HT1080 (cell line): Measurements from ENCODE around the gene KIF12. TPM values are rescaled to one million over a fixed set of nuclear protein-coding genes. Genes with fewer than 3 reads are reported as not detected.
"Not testable (repeated sequence)": the region's sequence is repeated elsewhere in the genome, so short reads cannot be mapped to it uniquely, and the experiment has no call there.

Source experiments
- DNase-seq: peaks from one replicate; pipeline ENCODE4 v3.0.0-alpha.2; 2015; ENCODE audit warnings: low read depth
- polyA plus RNA-seq, 2 experiments: library from polyadenylated mRNA; depleted of rRNA; stranded (reverse); fragments of >200 nt; gene quantifications; 2 replicates each; pipeline ENCODE4 v1.2.3, GENCODE V29; 2015
- total RNA-seq: library from RNA; depleted of rRNA; stranded (reverse); fragments of >200 nt; shearing (Covaris generic); gene quantifications from 2 replicates; pipeline ENCODE4 v1.2.3, GENCODE V29; 2014; rRNA removed

KIF12 gene
- total RNA-seq: not detected in 2 replicates
- 0.08 and 0.10 TPM in 2 replicates for polyA plus RNA-seq (2015; cell fraction: cytosol; rRNA removed)
- polyA plus RNA-seq (2015; cell fraction: nucleus; rRNA removed): 0.19 and 0.22 TPM in 2 replicates

- DNase-seq: no peak
Measured at GRCh38 chr9:114098936-114099668, at the start of gene KIF12. TSS of gene KIF12 (minus strand) at chr9:114099292. CDS start at chr9:114099276, 16 bp downstream.

DNA sequence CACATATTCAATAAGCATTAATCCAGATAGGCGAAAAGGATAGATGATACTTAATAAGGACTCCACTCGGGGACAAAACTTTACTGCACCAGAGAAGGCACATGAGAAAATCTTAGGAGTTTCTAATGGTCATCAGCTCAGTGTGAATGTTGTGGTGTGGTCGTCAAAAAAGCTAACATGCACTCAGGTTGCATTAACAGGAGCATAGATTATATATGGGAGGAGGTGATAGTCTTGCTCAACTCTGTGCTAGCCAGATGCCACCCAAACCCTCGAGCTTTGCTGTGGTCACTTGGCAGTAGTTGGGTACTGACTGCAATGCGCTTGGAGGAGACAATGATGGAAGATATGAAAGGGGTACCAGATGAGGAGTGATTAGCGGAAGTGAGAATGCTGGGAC is 47.6 kb upstream of the KIF12 start:
- DNase-seq: no peak

DNA sequence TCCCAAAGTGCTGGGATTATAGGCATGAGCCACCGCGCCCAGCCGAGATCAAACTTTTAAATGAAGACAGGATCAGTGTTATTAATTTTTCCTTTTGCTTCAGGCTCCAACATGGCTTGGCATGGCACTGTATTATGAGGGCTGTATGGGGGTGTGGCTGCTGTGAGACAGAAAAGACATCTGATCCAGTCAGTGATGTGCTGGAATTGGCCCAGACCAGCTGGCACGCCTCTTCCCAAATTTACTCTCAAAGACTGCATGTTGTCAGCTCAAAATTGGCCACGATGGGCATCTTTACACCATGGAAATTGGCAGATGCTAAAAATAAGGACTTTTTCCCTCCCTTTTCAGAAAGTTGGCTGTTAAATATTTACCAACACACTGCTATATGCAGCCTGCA is 44.1 kb upstream of the KIF12 start:
- no peak for DNase-seq

DNA sequence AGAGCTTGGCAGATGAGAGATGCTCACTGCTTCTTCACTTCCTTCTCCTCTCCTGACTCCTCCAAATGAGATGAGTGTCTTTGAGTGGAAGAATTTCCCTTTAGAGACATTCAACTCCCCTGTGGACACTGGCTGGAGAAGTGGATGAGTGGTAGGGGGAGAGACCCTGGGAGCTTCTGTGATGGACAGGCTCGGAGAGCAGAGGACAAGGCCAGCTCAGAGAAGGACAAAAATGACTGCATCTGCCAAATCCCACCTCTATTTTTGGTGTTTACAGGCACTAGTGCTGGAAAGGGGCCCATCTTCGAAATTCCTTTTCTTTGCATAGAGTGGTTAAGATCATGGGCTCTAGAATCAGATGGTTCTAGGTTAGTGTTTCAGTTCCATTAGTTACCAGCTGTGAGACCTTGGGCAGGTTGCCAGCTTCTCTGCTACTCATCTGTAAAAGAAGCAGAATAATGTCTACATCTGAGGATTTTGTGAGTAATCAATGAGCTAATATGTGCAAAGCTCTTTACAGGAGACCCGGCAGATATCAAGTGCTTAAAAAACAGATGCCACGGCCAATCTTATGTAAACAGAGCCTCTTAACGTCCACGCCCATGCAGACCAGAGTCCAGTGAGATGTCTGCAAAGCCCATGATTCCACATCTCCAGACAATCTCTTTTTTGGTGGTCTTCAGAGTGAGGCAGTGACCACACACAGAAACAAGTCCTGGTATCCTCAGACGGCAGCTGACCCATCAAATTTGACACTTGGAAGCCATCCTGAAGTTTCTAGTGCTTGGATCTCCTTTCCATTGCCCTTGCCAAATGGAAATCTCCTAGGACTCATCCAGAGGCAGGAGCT is 42.7 kb upstream of the KIF12 start:
- DNase-seq: no peak

DNA sequence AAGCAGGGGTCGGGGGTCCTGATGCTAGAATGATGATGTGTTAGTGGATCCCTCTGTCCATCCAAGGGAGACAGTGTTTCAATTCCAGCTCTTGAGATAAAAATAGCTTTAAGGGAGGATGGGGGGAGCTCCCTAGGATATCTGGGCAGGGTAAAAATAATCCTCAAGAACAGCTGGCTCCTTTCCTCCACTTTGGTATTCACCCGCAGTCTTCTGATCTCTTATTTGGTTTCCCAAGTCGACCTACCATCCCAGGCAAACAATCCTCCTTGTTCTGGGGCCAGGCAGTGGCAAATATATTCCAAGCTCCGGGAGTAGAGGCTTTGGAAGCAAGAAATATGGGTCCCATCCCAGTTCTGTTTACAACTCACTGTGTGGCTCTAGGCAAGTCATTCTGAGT is 41.8 kb upstream of the KIF12 start:
- DNase-seq: no peak

DNA sequence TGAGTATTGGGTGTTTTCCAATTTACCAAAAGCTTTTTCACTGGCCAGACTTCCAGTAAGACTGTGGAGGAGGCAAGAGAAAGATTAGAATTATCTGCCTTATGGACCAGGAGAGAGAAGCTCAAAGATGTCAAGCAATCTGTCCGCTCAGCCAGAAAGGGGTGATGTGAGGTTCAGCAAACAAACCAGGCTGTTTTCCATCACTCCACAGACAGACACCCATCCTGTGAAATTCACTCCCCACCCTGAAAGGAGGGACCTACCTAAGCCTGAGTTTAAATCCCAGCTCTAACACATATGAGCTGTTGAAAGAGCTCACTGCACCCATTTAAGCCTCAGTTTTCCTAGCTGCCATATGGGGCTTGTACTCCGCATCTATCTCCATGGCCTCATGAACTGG is 41.3 kb upstream of the KIF12 start:
- DNase-seq: no peak

DNA sequence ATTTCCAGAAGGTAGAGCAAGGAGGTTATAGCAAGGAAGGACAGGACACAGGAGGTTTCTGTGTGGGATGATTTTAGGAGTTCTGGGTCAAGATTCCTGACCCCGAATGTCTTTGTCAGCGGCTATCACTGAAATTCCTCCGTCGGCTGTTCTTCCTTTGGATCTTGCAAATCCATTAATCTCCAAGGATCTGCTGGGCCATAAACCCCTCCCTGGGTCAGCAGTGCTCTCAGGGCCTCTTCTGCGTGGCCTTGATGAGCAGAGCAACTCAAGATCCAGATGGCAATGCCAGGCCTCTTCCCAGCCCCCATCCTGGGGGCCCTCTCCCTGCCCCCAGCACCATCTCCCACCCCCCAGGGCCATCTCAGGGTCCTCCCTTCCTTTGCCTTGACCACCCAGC is 40.0 kb upstream of the KIF12 start:
- DNase-seq: no peak

- no peak for DNase-seq
Measured at GRCh38 chr9:114138552-114138971, 39.5 kb upstream of the KIF12 start.

DNA sequence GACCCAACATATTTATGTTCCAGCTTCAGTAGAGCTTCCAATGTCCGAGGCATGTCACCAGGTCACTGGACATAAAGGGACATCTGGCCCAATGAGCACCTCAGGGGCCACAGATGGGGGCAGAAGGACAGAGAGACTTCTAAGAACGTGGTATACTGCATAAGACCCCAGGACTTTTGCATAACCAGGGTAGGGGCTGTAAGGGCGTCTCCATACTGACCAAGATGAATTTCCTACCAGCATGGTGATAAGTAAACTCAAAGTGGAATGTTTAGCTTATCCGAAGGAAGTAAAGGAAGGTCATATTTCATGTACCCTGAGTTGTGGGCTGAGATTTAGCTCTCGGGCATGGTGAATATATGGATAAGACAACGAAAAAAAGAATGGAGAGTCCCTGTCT is 38.7 kb upstream of the KIF12 start:
- DNase-seq: no peak

- DNase-seq: no peak
Measured at GRCh38 chr9:114134827-114135396, 35.8 kb upstream of the KIF12 start.

- DNase-seq: no peak
Measured at GRCh38 chr9:114132550-114132918, 33.4 kb upstream of the KIF12 start.

DNA sequence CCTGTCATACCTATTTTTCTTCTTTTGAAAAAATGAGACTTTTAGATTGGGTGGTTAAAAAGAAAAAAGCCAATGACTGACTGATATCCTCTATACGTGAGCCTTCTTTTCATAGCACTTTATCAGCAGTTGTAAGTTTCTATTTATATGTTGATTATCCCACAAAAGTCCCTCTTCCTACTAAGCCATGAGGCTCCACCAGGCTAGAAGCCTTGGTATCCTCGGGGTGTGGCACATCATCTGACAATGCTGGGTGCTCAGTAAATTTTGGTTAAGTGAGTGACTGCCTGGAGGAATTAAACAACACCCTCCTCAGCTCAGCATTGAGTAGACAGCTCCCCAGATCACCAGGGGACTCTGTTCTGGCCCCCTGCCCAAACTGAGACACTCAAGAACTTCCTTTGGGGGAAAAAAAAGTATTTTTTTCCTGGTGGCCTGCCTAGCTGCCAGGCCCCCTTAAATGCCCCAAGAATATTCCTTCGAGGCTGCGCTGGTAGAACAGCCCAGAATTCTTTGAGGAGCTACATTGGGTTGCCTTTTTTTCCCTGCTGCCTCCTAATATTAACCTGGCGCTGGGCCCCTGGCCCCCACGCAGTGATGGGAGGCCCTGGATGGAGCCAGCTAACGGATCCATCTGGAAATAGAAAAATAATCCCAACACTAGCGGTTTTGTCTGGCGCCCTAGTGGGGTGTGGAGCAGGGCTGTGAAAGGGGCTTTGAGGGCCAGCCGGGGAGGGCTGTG is 32.9 kb upstream of the KIF12 start:
- DNase-seq: no peak

DNA sequence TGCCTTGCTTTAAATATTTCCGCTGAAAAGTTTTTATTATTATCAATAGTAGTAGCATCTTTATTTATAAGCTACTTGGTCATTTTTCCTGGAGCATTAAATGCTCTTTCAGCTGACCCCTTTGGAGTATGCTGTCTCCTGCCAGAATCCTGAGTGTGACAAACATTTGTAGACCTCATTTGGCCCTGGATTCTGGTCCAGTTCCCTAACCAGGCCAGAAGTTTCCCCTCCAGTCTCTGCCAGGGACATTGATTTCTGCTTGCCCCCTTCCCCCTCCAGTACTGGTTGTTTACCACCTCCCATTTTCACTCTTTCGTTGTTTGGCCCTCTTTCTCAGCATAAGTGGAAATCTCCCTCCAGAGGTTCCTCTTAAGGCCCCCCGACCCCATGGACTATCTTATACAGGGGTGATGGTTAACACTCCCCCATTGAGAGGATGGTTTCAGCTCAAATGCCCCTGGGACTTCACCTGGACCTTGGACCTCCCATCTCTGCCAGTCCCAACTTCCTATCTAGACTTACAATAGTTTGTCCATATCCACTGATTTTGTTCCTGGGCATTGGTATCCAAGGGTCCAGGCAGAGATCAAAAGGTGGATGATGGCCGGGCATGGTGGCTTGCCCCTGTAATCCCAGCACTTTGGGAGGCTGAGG is 31.7 kb upstream of the KIF12 start:
- DNase-seq: no peak

DNA sequence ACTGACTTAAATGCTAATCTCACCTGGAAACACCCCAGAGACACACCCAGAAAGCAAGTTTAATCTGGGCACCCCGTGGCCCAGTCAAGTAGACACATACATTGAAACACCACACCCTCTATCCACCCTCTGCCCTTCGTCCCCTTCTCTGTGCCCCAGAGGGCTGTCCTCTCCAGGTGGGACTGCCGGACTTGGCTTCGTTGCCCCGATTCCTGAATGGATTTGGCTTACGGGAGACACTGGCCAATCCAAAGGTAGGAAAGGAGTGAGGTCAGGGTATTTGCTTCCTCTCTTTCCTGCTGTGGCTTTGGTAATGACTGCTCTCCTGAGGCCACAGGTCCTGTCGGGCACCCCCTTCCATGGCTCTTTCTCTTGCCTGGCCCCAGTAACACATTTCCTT is 31.0 kb upstream of the KIF12 start:
- no peak for DNase-seq

DNA sequence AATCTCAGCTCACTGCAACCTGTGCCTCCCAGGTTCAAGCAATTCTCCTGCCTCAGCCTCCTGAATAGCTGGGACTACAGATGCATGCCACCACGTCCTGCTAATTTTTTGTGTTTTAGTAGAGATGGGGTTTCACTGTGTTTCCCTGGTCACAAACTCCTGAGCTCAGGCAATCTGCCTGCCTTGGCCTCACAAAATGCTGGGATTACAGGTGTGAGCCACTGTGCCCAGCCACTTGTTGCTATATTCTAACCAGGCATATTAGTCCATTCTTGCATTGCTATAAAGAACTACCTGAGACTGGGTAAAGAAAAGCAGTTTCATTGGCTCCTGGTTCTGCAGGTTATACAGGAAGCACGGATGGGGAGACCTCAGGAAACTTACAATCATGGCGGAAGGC is 29.7 kb upstream of the KIF12 start:
- DNase-seq: not testable (repeated sequence)

- DNase-seq: no peak
Measured at GRCh38 chr9:114126247-114127060, 27.4 kb upstream of the KIF12 start.

- no peak for DNase-seq
Measured at GRCh38 chr9:114125476-114126013, 26.5 kb upstream of the KIF12 start.

DNA sequence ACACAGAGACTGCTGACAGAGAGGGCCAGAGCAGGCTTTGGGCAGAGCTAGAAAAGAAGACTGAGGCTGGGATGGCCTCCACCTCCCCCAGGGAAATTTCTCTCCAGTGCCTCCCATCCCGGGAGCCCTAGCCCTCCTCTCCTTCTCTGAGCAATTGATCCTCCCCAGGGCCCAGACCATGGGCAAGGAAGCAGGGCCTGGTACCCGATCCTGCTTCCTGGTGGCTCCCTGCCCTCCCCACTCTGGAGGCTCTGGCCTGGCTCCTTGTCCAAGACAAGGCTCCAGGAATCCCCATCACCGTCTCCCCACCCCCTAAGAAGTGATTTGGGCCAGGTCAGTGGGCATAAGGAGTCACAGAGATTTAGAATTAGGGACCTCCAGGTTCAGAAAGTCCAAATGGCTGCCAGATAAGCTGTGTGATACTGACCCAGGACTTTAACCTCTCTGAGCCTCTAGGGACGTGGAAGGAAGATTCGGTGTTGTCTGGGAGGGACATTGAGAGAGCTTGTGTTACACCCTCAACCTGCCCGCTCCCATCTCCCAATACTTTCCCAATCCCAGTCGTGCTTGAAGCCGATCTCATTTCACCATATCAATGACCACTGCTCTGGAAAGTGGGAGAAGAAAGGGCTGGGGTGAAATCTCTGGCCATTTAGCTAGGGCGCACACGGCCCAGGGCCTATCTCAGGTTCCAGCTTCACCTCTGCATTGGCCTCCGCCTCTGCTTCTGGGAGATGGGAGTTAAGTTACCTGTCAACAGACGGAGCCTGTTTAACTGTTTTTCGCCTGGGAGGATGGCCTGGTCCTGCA is 25.8 kb upstream of the KIF12 start:
- no peak for DNase-seq

GRCh38 chr9:114124138-114124537 is 25.0 kb upstream of the KIF12 start:
- DNase-seq: no peak
